HG03064 (cell line): ENCODE measurements around the gene RHBDF2.

Experiments used
- ATAC-seq: cut with Tn5 transposase; IDR thresholded peaks from one replicate; pipeline ENCODE4 v1.9.1; 2021; ENCODE audit warnings: low read depth; ENCODE audit not compliant: unreplicated experiment

RHBDF2 gene

DNA sequence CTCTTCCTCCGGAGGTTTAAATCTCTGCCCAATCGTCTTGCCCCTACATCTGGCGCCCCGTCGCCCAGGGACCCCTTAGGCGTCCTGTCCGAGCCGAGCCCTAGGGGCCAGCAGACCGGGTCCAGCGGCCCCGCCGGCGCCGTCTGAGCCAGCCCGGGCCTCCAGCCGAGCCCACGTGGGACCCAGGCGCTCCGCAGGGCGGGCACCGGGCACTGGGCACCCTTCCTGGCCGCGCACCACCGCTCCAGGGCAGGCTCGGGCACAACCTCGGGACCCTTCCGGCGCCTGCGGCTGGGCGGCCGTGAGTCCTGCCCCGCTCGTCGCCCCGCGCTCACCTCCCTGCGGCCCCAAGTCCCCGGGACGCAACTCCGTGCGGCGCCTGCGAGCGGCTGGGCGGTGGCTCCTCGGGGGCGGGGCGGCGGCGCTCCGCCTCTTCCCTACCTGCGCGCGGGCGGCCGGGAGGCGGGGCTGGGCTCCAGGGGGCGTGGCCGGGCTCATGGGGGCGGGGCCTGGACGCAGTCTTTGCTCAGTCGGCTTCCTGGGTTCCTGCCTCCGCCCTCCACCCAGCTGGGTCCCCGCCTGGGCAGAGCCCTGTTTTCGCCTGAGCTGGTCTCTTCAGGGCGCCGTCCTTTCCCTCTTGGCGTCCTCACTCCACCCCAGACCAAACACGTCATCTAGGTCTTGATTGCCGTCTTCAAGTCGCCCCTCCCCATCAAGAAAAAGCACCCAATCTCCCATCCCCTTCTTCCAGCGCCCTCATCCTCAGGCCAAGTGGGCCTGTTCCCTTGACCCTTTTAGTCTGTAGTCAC lies at the start of gene RHBDF2:
Gene RHBDF2 (minus strand): TSS at position 406 of the 809 bp plus-strand sequence. CDS start 19,899 bp downstream, outside the sequence.
- ATAC-seq, result peak; percentile 56

DNA sequence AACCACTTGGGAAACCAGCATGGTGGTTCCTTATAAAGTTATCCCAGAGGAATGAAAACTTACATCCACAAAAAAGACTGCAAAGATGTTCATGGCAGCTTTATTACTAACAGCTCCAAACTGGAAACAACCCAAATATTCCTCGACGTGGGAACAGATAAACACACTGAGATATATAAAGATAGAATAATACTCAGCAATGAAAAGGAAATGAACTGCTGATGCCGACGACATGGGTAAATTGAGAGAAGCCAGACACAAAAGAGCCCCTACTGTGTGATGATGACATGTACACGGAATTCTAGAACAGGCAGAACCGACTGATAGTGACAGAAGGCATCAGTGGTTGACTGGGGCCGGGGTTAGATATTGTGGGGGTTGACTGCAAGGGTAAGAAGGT lies 48.3 kb upstream of the RHBDF2 start:
- no peak for ATAC-seq

DNA sequence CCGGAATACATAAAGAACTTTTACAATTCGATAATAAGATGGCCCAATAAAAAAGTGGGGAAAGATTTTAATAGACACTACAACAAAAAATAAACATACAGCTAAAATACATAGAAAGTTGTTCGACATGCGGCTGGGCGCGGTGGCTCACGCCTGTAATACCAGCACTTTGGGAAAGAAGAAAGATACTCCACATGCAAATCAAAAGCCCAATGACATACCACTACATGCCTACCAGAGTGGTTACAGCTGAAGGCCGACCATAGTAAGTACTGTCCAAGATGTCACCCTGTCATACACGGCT lies 47.9 kb upstream of the RHBDF2 start:
- ATAC-seq, result no peak

DNA sequence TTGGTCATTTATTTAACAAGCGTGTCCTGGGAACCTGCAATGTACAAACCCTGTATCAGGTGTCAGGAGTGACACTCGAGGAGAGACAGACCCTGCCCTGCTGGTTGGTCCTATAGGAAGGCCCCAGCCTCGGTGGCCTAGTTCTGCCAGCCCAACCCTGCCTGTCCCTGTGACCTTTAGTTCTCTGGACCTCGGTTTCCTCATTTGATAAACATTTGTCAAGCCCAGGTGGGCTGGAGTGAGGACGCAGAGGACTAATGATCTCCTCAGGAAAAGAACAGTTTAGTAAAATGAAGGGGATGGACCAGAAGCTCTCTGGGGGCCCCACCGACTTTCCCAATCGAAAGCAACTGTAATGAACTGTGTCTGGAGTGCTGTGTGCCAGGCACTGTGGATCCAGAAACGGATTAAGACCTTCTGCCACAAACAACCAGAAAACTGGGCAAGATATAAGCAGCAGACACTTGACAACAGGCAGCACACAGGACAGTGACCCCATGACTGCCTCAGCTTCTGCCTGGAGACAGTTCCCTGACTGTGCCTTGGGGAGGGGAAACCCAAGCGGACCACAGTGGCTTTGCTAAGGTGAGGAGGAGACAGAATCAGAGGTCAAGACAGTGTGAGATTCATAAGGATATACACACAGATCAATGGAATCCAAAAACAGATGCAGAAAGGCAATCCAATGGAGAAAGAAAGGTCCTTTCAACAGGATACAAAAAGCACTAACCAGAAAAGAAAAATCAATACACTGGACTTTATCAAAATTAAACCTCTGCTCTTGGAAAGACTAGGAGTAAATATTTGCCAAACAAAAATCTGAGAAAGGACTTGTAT lies 47.4 kb upstream of the RHBDF2 start:
- ATAC-seq, result no peak

DNA sequence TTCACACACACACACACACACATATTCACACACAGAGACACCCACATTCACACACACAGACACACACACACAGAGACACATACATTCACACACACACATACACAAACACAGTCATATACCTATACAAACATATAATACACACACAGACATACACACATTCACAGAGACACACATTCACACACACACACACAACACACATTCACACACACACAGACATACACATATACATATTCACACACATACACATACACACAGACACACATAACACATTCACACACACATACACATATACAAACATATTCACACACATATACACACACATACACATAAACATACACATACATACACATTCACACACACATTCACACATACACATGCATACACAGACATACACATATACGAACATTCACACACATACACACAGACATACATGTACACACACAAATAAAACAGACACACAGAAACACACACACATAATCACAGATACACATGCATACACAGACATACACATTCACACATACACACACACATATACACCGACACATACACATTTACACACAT lies 46.5 kb upstream of the RHBDF2 start:
- ATAC-seq, result no peak

DNA sequence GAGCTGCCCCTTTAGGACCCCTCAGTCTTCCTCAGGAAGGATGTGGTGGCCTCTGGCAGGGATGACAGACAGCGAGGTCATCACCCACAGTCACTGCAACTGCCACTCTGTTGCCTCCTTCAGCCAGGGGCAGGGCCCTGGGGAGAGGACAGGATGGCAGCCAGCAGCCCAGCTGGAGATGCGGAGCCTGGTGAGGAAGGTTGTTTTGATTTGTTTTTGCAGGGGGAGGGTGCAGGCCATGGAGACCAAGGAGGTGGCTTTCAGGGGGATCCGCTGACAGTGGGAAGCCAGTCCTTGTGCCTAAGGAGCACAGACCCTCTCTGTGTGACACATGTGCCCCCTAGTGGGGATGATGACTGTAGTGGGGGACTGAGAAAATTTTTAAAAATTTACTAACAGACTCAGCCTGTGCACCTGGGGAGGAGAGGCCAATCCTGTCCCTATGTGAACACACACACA lies 46.0 kb upstream of the RHBDF2 start:
- ATAC-seq, result no peak

DNA sequence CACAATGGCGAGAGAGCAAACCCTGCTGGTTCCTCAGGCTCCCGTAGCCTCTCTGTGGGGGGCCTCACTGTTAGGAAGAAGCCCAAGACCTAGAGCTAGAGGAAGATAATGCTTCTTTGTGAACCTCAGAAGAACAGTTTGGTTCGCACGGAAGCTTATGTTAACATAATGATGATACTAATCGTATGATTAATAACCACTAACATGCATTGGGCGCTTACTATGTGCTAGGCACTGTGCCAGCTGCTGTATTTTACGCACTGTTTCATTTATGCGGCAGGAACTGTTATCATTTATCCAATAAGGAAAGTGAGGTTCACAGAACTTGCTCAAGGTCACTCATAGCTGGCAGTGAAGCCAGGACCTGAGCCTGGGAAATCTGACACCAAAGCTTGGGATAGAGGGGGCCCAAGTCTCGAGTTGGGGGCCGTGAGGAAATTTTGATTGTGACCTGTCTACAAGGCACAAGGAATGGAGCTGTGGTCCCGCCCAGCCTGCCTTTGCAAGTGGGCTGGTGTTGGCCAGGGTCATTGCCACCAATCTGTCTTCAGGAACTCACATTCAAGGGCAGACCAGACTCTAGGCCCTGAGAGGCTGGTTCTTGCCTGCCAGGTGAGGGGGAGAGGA lies 45.4 kb upstream of the RHBDF2 start:
- no peak for ATAC-seq

DNA sequence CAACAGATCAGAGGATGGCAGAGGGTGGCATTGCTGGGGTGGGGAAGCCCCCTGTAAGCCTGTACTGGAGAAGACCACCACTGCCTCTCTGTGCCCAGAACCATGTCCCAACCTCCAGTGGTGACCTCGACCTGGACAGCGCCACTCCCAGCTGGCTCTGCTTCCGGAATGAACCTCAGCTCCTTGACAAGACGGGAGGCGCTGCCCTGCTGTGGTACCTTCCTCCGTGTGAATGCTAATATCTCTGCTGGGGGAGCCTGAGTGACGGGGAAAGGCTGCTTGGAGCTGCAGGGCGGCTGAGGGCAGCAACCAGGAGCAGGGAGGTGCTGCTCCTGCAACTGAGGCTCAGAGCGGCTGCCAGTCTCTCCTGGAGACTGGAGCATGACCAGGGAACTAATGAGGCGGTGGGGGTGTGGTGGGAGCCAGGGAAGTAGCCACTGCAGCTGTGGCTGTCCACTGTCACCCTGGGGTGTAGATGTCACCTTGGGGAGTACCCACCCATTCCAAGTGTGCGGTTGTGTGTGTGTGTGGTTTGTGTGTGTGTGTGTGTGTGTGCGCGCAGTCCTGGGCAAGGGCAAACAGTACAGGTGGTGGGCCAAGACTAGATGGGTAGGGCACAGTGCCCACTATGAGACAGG lies 44.8 kb upstream of the RHBDF2 start:
- no peak for ATAC-seq

DNA sequence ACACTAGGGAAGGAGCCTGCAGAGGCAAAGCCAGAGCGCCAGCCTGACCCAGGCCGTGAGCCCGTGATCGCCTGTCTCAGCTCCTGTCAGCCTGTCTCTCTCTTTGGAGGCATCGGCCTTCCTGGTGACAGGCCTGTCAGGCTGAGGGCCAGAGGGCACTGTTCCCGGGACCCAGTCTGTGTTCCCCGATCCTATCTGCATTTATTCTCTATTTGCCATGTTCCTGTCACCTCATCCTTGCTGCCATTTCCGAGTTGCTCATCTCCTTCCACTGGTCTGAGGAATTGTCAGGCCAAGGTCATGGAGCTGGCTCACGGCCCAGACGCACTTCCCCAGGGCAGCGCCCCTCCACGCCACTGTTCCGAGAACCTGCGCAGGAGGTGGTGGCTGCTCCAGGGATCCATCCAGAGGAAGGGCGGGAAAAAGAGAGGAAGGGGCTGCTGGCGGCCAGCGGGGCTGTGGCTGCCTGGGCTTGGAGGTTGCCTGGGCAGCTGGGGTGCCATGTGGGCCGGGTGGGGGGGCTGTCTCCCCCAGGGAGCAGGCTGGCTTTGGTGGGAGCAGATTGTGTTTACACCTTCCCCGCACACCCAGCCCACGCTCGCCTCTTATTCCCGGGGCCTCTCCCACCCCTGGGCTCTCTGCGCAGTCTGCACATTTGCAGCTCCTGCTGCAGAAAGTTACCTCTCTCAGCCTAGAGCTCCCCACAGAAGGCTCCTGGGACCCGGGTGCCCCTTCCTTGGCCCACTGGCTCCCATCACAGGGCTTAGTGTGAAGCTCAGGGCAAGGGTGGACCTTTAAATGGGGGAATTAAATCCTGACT lies 43.5 kb upstream of the RHBDF2 start:
- no peak for ATAC-seq

DNA sequence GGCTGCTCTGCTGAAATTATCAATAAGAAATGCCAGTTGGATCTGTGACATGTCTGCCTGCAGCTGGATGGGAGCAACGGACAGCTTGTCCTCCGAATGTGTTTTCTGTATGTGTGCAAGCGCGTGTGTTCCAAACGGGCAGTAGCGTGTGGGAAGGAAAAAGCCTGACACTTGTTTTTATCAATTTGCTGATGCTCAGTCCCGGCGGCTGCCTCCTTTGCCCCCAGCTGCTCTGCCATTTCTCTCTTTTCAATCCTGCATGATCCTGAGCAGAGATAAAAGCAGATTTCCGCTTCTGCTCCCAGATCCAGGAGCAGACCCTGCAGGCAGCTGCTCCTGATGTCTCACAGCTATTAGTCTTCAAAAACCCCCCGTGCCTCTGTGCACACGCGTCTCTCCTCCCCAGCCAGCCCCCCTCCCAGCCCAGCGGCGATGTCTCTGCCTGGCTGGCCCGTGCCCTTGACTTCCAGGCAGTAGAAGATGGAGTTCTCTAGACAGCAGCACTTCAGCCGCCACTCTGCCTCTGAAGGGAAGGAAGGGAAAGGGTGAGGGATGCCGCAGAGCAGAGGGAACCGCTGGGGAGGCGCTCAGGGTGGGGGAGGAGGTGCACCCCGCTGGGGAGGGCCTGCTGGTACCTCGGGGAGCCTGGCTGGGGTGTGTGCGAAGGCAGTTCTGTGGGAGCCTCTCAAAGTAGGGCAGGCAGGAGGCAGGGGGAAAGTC lies 42.8 kb upstream of the RHBDF2 start:
- no peak for ATAC-seq

DNA sequence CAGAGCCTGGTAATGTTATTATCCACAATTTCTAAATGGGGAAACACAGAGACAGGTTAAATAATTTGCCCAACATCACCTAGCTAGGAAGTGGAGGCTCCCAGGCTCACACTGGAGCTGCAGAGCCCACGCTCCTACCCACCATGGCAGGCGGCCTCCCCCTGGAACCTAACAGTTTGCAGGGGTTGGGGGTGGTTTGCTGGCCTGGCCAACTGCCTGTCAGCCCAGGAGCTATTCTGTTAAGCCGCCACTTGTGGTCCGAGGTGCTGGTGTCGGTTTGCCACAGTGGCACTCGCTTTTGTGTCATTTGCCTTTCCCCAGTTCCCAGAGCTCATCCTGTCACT lies 42.2 kb upstream of the RHBDF2 start:
- no peak for ATAC-seq

DNA sequence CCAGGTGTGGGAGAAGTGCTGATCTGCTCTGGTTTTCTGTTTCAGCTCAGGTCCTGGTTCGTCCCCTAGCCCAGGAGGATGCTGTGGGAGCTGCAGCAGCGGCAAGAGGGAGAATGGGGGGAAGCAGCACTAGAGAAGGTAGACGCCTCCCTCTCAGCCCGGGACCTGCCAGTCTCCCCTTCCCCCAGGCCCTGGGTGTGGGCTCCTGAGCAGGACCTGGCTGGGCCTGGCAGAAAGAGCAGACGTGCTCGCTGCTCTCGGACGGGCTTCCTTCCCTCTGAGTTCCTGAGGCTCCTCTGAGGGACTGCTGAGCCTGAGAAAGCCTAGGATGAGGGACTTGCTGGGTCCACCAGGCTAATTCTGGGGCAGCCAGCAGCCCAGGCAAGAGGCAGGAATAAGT lies 41.8 kb upstream of the RHBDF2 start:
- ATAC-seq, result no peak

DNA sequence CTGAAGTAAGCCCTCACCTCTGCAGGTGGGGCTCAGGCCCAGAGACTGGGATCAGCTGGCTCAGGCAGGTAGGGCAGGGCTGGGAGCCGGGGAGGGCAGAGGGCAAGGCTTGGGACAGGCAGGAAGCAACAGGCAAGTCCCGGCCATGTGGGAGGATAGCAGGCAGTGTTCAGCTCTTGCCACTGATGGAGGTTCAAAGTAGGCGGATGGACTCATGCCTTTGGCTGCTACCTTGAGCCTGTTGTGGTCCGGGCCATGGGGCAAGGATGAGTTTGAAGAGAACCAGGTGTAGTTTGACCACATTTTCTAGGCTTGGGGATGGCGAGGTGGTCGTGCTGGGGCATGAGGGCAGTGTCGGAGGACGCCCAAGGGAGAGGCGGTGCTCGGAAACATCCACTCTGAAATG lies 41.3 kb upstream of the RHBDF2 start:
- no peak for ATAC-seq

DNA sequence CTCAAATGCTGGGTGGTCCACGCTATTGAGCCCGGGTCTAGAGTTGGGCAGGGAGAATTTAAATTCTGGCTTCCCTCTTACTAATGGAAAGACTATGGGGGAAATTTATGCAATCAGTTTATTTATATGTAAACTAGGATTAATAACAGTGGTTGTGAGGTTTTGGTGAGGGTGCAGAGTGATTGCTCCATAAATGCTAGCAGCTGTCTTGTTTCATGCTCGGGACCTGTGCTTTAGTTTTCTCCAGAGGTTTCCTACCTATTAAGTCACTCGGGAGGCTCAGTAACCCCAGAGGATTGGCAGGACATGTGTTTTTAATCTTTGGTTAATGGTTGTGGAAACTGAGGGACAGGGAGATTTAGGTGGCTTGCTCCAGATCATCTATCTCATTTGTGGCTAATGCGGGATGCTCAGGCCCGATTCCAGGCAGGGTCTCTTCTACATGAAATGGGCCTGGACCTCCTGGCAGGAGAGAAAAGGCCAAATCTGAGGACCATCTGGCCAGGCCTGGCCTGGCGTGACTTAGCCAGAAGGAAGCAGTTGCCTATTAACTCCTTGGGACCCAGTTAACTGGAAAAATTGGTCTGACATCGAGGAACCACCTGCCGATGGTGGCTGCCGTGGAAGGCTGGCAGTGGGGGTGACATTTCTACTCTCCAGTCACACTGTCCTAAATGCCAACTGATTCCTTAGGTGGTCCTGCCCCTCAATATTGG lies 40.7 kb upstream of the RHBDF2 start:
- no peak for ATAC-seq

DNA sequence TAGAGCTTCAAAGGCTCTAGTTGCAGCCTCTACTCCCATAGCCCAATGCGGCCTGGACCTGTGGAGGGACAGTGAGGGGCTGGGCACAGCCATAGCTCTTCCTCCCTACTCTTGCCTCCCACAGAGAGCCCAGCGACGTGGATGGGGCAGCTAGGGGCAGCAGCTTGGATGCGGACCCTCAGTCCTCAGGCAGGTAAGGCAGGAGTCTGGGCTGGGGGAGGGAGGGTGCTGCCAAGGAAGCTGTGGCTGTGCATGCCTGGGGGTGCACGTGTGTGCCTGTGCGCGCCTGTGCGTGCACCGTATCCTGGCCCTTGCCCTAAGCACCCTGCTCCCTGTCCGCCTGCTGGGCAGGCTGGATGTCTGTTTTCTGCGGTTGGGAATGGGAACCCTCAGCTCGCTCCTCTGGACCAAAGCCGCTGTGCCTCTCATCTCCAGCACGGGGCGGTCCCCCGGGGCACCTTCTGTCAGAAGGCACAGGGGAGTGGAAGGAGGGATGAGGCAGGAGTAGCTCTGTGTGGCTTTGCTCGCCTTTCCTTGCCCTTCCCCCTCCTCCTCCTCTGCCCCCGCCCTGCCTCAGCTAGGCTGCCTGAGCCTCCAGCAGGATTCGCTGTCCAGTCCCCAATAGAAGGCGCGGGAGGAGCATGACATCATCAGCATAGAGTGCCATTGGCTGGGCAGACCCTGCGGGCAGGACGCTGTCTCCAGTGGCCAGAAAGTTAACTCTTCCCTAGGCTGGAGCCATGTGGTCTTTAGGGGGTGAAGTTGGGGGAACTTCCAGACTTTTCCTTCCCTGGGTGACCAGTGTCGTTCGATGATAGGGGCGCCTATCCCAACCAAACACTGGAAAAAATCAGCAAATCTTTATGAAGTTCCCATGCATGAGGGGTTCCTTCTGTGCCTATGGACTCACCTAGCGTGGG lies 39.4 kb upstream of the RHBDF2 start:
- ATAC-seq, result no peak

DNA sequence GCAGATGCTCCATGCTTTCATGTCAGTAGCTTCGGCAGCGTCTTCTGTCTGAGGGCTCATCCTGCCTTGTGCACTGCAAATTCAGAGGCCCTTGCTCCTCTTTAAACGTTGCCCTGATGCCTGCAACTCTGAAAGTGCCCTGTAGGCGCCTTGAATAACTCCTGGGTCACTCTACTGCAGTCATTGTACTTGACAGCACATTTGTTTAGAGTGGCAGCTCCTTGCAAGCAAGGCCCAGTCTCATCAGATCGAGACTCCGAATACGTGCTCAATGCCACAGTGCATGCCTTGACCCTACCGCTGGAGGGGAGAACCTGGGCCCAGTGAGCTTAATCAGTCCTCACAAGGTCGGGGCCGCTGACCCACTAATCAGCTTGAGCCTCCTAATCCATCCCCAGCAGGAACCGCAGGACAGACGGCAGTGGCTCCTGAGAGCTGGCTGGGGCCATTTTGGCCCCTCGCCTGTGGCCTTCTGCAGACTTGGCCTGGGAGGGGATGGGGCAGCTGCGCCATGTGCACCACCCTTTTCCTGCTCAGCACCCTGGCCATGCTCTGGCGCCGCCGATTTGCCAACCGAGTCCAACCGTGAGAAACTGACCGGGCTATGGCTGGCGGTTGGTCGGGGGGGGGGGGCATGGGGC lies 38.5 kb upstream of the RHBDF2 start, which contains the start of gene PRCD:
Gene PRCD (plus strand): TSS at position 414 of the 641 bp plus-strand sequence. CDS start 98 bp downstream, at position 512.
- ATAC-seq, result no peak
